HG03521 (cell line): Measurements from ENCODE around the gene RNU6-1.

Experiments used
- ATAC-seq: cut with Tn5 transposase; IDR thresholded peaks from one replicate; pipeline ENCODE4 v1.9.1; 2021; ENCODE audit warnings: mild to moderate bottlenecking, moderate library complexity; ENCODE audit not compliant: unreplicated experiment

RNU6-1 gene

GRCh38 chr15:67859331-67859946 lies 19.6 kb upstream of the RNU6-1 start:
- ATAC-seq: no peak

GRCh38 chr15:67857220-67857619 lies 17.4 kb upstream of the RNU6-1 start:
- no peak for ATAC-seq

- no peak for ATAC-seq
Measured at GRCh38 chr15:67855842-67856241, 16.0 kb upstream of the RNU6-1 start.

GRCh38 chr15:67854358-67854757 lies 14.5 kb upstream of the RNU6-1 start:
- ATAC-seq: no peak

- no peak for ATAC-seq
Measured at GRCh38 chr15:67853454-67853853, 13.6 kb upstream of the RNU6-1 start.

- no peak for ATAC-seq
Measured at GRCh38 chr15:67852418-67852817, 12.6 kb upstream of the RNU6-1 start.

- no peak for ATAC-seq
Measured at GRCh38 chr15:67850994-67851571, 11.2 kb upstream of the RNU6-1 start.

GRCh38 chr15:67850336-67850735 lies 10.5 kb upstream of the RNU6-1 start:
- no peak for ATAC-seq

- no peak for ATAC-seq
Measured at GRCh38 chr15:67849538-67849937, 9.7 kb upstream of the RNU6-1 start.

- no peak for ATAC-seq
Measured at GRCh38 chr15:67845974-67846373, 6.1 kb upstream of the RNU6-1 start.

GRCh38 chr15:67843571-67844387 lies 3.9 kb upstream of the RNU6-1 start:
- ATAC-seq: no peak

GRCh38 chr15:67843092-67843501 lies 3.3 kb upstream of the RNU6-1 start:
- no peak for ATAC-seq

GRCh38 chr15:67841513-67841762 lies 1.6 kb upstream of the RNU6-1 start:
- no peak for ATAC-seq

GRCh38 chr15:67840749-67841512 lies 1.1 kb upstream of the RNU6-1 start:
- no peak for ATAC-seq

GRCh38 chr15:67839499-67839928 lies 331 bp downstream of the RNU6-1 start:
- no peak for ATAC-seq

- ATAC-seq: no peak
Measured at GRCh38 chr15:67838789-67839332, 984 bp downstream of the RNU6-1 start.

GRCh38 chr15:67836955-67837354 lies 2.9 kb downstream of the RNU6-1 start:
- ATAC-seq: no peak

- no peak for ATAC-seq
Measured at GRCh38 chr15:67836477-67836876, 3.4 kb downstream of the RNU6-1 start.

GRCh38 chr15:67836134-67836455 lies 3.8 kb downstream of the RNU6-1 start:
- ATAC-seq: no peak

- no peak for ATAC-seq
Measured at GRCh38 chr15:67835297-67836133, 4.3 kb downstream of the RNU6-1 start.
